ENCODE data around the gene PRR33. TPM values are rescaled to one million over a fixed set of nuclear protein-coding genes. Genes with fewer than 3 reads are reported as not detected.

Gene PRR33
- total RNA-seq, 1 donor from 2014 or later: not detected

DNA sequence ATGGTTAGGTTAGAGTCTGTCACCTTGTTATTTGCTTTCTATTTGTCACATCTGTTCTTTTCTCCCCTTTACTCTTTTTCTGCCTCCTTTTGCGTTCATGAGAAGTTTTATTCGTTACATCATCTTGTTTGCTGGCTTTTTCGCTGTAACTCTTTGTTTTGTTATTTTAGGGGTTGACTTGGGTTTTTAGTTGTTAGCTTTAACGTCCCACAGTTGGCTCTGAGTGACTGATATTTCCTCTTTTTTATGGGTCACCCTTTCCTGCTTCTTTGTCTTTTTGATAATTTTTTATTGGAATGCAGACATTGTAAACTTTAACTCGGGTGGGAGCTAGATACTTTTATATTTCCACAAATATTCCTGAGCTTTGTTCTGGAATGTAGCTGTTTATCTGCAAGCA is 14.5 kb upstream of the PRR33 start:
- H3K27me3 Mint-ChIP-seq (ENCODE audit: low read depth): no peaks in the 10 kb centered on the region
- H3K9me3 Mint-ChIP-seq: no peaks in the 10 kb centered on the region
- peaks cover 46% of the 10 kb centered on the region for H3K4me1 Mint-ChIP-seq
- no peaks in the 10 kb centered on the region for H3K36me3 Mint-ChIP-seq
- H3K27ac Mint-ChIP-seq: peak overlapping the region; percentile 90
- no peak for TF ChIP-seq CTCF (IDR thresholded peaks at IDR 0.05; ENCODE audit: unreplicated experiment)
- DNase-seq (ENCODE audit: low spot score in 2 of 2, unreplicated experiment in 2 of 2): no peak
- no peak overlapping the region for H3K4me3 Mint-ChIP-seq

- DNase-seq (ENCODE audit: low spot score in 2 of 2, unreplicated experiment in 2 of 2): no peak
- H3K9me3 Mint-ChIP-seq: no peaks in the 10 kb centered on the region
- H3K36me3 Mint-ChIP-seq: no peaks in the 10 kb centered on the region
- peaks cover 14% of the 10 kb centered on the region for H3K4me1 Mint-ChIP-seq
- TF ChIP-seq CTCF (IDR thresholded peaks at IDR 0.05; ENCODE audit: unreplicated experiment): no peak
- no peaks in the 10 kb centered on the region for H3K27me3 Mint-ChIP-seq (ENCODE audit: low read depth)
- no peak overlapping the region for H3K4me3 Mint-ChIP-seq
- H3K27ac Mint-ChIP-seq: no peak overlapping the region
These were observed 8.0 kb upstream of the PRR33 start for GRCh38 chr11:1899686-1900085.

GRCh38 chr11:1899090-1899489 is 7.4 kb upstream of the PRR33 start:
- Mint-ChIP-seq H3K27me3 (ENCODE audit: low read depth) (no peaks in the 10 kb centered on the region), H3K4me3 (no peak overlapping the region), H3K27ac (no peak overlapping the region), H3K4me1 (peaks cover 17% of the 10 kb centered on the region), H3K9me3 (no peaks in the 10 kb centered on the region), H3K36me3 (no peaks in the 10 kb centered on the region)
- no peak for DNase-seq (ENCODE audit: low spot score in 2 of 2, unreplicated experiment in 2 of 2)
- no peak for TF ChIP-seq CTCF (IDR thresholded peaks at IDR 0.05; ENCODE audit: unreplicated experiment)

DNA sequence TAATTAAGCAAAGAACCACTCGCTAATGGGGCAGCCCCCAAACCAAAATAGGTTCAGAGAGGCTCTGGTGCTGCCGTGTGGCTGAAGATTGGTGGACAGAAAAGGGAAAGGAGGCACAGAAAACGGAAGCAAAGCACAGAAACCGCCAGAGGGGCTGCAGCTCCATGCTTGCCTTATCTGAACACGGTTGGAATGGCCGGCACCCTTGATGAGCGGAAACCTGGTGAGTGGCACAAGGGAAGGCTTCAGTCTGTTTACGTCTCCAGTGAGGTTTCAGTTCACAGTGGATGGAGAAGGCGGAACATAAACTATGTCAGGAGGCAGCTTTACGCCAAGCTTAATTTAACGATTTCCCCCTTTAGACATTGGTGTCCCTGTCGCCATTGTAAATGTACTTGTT is 5.2 kb upstream of the PRR33 start:
- TF ChIP-seq CTCF (IDR thresholded peaks at IDR 0.05; ENCODE audit: unreplicated experiment): no peak
- Mint-ChIP-seq H3K27ac (no peak overlapping the region), H3K9me3 (no peaks in the 10 kb centered on the region), H3K4me3 (no peak overlapping the region), H3K27me3 (ENCODE audit: low read depth) (no peaks in the 10 kb centered on the region), H3K4me1 (peaks cover 10% of the 10 kb centered on the region), H3K36me3 (no peaks in the 10 kb centered on the region)
- DNase-seq (ENCODE audit: low spot score in 2 of 2, unreplicated experiment in 2 of 2): no peak

- TF ChIP-seq CTCF (IDR thresholded peaks at IDR 0.05; ENCODE audit: unreplicated experiment): no peak
- Mint-ChIP-seq H3K36me3 (no peaks in the 10 kb centered on the region), H3K9me3 (no peaks in the 10 kb centered on the region), H3K4me3 (no peak overlapping the region), H3K4me1 (peaks cover 8% of the 10 kb centered on the region), H3K27ac (no peak overlapping the region), H3K27me3 (ENCODE audit: low read depth) (no peaks in the 10 kb centered on the region)
- no peak for DNase-seq (ENCODE audit: low spot score in 2 of 2, unreplicated experiment in 2 of 2)
These were observed 4.8 kb upstream of the PRR33 start for GRCh38 chr11:1896468-1896867.

- Mint-ChIP-seq H3K27me3 (ENCODE audit: low read depth) (no peaks in the 10 kb centered on the region), H3K9me3 (no peaks in the 10 kb centered on the region), H3K4me3 (no peak overlapping the region), H3K27ac (peak overlapping the region; percentile 76), H3K4me1 (peaks cover 3% of the 10 kb centered on the region), H3K36me3 (no peaks in the 10 kb centered on the region)
- TF ChIP-seq CTCF (IDR thresholded peaks at IDR 0.05; ENCODE audit: unreplicated experiment): no peak
- no peak for DNase-seq (ENCODE audit: low spot score in 2 of 2, unreplicated experiment in 2 of 2)
These were observed 3.1 kb upstream of the PRR33 start for GRCh38 chr11:1894759-1895158.

All from mesothelial cell of epicardium (in vitro differentiated cells).